Erythroblast (primary cell): ENCODE measurements around the gene PHF21B.

ENCODE experiments used
- GATA1 ChIP-seq: IDR thresholded peaks from 2 replicates; pipeline ENCODE4 v1.6.1; 2011; ENCODE audit warnings: low read depth, mild to moderate bottlenecking, control low read depth, low read length, moderate library complexity
- POLR2A ChIP-seq: IDR thresholded peaks from 2 replicates; pipeline ENCODE4 v1.6.1; 2011; ENCODE audit warnings: mild to moderate bottlenecking, low read length

- no peak for TF ChIP-seq POLR2A
- no peak for TF ChIP-seq GATA1
These were observed 12.7 kb downstream of the PHF21B start for GRCh38 chr22:44997060-44997459.
